Stimulated activated CD8-positive, alpha-beta memory T cell treated with anti-CD3 and anti-CD28 coated beads, Interleukin-12 subunit alpha, Interleukin-12 subunit beta, amount 100 ng/mL, for 24 hours (primary cell): ENCODE results near the gene ZNF616.

ENCODE experiments used
- DNase-seq: peaks from one replicate; pipeline ENCODE4 v3.0.0-alpha.2; 2020; ENCODE audit errors: extremely low read depth

Gene ZNF616

DNA sequence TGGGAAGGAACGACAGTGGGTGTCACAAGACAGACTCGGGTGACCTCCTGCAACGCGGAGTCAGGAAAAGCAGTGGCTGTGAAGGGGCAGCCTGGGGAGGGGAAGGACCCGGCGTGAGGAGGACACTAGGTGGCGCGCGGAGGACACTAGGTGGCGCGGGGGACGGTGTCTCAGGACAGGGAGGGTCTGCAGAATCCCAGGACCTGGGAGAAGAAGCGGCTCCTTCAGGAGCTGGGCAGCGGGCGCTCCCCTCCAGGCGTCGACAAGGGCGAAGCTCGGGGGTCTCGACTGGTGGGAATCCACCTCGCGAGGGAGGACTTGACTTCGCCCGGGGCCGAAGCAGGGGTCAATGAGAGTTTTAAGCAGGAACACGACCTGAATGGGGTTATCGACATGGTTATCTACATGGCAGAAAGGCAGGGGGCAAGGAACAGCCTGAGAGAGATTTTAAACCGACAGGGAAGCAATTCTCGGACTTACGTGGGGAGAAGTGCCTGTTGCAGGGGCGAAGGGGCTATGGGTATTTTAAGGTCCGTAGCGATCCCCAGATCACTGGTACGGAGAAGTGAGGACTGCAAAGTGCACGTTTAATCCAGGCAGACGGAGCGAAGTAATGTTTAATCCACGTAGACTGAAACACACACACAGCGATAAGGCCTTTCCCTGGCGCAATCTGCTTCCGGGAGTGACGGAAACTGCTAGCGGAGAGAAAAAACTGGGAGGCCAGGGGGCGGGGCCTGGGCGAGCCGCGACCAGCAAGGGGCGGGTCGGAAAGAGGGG, at the start of gene ZNF616:
ZNF616 (minus strand) TSS at position 687 of the 780 bp plus-strand sequence. CDS start 9,426 bp downstream, outside the sequence.
- peak; percentile 92 for DNase-seq

DNA sequence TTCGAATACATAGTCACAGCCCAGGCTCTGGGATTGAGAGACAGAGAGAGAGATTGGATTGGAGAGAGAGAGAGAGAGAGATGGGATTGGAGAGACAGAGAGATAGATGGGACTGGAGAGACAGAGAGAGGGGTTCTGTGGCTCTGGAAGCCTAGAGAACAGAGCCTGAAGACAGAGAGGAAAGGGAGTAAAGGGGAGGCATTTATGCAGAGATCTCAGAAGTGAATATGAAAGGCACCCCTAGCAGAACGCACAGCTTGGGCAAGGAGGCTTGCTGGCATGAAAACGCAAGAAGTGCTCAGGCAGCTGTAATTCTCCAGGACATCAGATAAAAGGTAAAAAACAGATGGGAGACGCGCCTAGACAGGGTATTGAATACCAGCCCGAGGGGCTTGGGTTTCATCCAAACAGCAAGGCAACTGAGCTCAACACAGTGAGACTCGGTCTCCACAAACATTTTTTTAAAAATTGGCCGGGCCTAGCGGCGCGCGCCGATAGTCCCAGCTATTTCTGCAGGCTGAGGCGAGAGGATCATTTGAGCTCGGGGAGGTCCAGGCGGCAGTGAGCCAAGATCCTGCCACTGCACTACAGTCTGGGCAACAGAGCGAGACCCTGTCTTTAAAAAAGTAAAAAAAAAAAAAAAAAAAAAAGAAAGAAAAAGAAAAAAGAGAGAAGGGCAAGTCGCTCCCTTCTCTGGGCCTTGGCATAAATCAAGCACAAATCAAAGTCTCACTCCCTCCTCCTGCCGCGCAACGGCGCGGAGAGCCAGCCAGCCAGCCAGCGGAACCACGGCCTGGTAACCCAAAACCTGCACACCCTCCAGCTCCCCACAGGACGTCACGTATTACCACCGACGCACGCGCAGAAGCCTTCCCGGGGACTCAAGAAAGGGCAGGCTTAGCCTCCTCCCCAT, 49.3 kb upstream of the ZNF616 start:
- no peak for DNase-seq

DNA sequence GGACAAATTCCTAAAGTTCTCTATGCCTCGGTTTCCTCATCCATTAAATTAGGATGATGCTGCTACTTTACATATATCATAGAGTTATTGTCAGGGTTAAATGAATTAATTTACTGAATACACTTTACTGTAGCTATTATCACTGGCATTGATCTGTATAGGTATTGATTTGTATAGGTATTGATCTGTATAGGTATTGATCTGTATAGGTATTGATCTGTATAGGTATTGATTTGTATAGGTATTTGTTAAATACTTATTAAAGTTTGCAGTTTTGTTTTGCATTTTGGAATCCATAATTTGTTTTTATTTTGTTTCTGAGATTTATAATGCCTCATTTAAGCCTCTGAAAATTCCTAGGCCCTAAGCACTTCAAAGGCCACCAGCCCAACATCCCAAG, 47.7 kb upstream of the ZNF616 start:
- DNase-seq, result no peak

DNA sequence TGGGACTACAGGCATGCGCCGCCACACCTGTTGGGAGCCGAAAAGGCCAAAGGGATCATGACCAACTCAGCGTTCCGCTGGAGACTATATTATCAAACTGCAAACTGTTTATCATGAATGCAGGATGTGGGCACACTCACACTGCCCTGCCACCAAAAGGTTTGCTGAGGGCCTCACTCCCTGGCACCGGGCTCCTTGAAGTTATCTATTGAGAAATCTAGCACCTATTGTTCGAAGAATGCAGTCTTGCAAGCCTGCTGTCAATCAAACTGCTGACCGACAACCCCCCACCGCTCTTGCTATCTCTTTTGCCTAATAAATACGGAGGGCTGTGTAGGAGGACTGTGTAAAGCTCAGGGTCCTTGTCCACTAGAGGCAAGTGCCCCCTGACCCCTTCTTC, 36.8 kb upstream of the ZNF616 start:
- DNase-seq, result no peak

DNA sequence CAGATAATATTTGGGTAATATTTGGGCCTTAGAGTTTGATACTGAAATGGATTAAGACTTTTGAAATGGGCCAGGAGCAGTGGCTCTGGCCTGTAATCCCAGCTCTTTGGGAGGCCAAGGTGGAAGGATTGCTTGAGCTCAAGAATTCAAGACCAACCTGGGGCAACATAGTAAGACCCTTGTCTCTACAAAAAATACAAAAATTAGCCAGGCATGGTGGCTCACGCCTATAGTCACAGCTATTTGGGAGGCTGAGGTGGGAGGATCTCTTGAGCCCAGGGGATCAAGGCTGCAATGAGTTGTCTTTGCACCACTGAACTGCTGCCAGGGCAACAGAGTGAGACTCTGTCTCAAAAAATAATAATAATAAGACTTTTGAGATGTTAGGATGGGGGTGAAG, 32.6 kb upstream of the ZNF616 start:
- DNase-seq, result no peak

DNA sequence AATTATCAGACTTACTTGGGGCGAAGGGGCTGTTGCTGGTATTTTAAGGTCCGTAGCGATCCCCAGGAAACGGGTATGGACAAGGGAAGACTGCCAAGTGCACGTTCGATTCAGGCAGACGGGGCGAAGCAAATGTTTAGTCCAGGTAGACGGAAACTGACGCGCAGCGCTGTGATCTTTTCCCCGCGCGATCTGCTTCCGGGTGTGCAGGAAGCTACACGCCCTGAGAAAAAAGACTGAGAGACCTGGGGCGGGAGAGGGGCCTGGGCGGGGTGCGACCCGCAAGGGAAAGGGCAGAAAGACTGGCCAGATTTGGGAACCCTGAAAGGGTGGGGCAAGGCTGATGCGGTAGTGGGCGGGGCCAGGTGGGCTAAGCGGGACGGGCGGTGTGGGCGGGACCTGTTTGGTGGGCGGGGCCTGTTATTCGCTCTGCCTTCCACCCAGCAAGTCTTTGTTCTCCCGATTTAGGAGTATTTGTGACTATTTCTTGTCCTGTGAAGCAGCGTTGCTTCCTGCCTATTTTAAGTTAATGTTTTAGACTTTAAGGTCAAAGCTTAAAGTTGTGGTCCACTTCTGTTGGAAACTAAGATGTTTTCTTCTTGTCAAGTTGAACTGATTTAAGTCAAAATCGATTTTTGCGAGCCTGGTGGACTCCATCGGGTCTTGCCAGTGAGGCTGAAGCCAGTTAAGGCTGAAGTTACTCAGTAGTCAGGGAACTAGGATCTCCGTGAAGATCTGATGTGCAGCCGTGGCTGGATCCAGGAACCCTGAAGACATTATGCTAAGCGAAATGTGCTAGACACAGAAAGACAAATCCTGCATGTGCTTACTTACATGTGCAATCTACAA, 31.8 kb upstream of the ZNF616 start, which contains the start of gene ZNF836:
ZNF836 (minus strand) TSS at position 301 of the 849 bp plus-strand sequence. CDS start 3,549 bp downstream, outside the sequence.
- DNase-seq, result peak; percentile 71

DNA sequence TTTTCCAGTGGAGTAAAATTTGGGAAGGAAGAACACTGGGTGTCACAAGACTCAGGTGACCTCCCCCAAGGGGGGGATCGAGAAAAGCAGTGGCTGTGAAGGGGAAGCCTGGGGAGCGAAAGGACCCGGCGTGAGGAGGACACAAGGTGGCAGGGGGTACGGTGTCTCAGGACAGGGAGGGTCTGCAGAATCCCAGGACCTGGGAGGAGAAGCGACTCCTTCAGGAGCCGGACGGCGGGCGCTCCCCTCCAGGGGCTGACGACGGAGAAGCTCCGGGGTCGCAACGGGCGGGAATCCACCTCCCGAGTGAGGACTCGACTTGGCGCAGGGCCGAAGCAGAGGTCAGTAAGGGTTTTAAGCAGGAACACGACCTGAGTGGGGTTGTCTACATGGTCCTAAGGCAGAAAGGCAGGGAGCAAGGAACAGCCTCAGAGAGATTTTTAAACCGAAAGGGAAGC, 31.2 kb upstream of the ZNF616 start:
- no peak for DNase-seq

DNA sequence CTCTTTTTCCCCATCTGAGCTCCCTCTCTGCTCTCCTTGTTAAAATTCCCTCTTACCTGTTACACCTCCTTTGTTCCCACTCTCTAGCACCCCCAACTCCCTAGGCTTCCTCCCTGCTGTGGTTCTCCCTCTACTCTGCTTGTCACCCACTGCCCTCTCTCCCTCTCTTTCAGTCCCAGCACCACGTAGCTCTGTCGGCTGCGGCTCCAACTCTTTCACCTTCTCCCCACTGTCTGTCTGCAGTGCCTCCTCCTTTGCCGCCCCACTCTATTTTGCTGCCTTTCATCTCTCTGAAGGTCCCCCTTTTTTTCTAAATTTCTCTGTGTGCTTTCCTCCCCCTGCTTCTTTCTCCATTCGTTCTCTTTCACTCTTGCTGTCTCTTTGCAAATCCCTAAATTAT, 30.6 kb upstream of the ZNF616 start:
- no peak for DNase-seq

DNA sequence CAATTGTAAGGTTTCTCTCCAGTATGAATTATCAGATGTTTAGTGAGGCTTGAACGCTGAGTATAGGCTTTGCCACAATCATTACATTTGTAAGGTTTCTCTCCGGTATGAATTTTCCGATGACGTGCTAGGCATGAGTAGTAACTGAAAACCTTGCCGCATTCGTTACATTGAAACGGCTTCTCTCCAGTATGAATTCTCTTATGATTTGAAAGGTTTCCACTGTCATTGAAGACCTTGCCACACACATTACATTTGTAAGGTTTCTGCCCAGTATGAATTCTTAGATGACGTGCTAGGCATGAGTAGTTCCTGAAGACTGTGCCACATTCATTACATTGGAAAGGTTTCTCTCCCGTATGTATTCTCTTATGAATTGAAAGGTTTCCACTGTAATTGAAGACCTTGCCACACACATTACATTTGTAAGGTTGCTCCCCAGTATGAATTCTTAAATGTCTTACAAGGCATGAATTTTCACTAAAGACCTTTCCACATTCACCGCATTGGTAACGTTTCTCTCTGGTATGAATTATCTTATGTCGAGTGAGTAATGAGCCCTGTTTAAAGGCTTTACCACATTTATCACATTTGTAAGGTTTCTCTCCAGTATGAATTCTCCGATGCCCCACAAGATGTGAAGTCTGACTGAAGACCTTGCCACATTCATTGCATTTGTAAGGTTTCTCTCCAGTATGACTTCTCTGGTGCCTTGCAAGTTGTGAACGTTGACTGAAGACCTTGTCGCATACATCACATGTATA, 16.0 kb upstream of the ZNF616 start:
- DNase-seq, result no peak

DNA sequence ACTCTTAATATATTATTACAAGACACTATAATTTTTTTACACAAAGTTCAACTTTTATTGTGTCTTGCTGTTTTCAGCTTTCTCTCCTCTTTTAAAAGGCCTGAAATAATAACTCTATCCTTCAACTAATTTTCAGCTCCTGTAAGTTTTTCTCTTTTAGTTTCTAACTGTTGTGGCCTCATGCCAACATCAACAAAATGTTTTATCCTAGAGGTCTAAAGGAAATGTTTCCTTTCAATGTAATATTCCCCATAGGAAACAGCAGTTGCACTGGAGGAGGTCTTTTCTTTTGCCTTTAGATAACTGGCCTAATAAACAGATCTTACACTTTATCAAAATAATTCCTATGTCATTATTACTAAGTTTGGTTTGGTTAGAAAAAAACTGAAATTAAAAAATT, 8.5 kb upstream of the ZNF616 start:
- DNase-seq, result no peak

DNA sequence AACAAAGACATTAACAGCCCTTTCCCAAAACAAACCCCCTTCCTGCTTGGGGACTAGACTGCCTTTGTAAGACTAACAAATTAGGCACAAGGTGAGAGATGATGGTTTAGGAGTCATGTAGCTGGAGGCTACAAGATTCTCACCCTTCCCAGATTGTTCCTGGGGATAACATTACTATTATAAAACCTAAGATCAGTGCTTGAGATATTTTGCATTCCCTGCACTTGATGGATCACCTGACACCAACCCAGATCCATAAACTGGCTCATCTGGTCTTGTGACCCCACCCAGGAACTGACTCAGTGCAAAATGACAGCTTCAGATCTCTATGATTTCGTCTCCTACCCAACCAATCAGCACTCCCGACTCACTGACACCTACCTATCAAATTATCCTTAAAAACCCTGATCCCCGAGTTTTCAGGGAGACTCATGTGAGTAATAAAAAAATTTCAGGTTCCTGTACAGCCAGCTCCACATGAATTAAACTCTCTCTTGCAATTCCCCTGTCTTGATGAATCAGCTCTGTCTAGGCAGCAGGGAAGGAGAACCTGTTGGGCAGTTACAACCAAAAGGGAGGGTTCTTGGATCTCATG, 2.4 kb upstream of the ZNF616 start:
- DNase-seq, result no peak

DNA sequence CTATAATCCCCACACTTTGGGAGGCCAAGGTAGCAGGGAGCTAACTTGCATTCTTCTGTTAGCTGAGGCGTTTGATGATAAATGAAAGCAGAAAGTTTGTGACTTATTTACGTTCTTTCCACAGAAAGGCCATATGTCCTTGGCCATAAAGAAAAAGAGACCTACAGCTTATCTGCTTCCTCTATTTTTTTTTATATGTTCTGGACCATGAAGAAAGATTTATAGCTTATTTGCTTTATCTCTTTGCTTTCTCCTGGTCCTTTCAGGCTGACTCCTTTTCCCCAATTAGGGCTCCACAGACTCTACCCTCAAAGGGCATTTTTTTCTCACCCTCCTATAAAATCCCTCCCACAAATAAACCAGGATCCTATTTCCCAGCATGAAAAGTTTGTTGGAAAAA, 1.5 kb upstream of the ZNF616 start:
- DNase-seq, result no peak

DNA sequence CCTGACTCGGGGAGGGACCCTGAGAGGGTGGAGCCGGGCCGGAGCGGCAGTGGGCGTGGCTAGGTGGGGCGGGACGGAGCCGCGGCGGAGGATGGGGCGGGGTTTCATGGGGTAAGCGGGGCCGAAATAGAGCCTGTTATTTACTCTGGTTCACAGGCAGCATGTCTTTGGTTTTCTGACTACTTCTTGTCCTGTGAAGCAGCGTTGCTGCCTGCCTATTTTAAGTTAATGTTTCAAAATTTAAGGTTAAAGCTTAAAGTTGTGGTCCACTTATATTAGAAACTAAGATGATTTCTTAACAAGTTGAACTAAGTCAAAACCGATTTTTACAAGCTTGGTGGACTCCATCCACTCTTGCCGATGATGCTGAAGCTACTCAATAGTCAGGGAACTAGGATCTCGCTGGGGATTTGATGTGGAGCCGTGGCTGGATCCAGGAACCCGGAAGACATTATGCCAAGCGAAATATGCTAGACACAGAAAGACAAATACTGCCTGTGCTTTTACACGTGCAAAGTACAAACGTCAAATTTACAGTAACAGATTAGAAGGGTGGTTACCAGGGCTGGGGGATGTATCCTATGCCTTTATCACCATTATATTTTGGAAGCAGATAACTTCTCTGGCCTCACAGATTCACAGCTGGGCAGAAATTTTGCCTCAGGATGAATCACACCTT, 433 bp upstream of the ZNF616 start:
- no peak for DNase-seq

DNA sequence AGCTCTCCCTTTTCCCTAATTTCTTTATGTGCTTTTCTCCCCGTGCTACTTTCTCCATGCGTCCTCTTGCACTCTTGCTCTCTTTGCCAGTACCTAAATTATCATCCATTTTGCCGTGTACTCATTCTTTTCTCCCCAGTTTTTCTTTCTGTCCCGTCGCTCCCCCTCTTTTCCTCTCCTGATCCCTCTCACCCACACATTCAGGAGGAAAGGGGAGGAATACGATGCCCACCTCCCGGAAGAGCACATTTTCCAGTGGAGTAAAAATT, 821 bp downstream of the ZNF616 start:
- no peak for DNase-seq

DNA sequence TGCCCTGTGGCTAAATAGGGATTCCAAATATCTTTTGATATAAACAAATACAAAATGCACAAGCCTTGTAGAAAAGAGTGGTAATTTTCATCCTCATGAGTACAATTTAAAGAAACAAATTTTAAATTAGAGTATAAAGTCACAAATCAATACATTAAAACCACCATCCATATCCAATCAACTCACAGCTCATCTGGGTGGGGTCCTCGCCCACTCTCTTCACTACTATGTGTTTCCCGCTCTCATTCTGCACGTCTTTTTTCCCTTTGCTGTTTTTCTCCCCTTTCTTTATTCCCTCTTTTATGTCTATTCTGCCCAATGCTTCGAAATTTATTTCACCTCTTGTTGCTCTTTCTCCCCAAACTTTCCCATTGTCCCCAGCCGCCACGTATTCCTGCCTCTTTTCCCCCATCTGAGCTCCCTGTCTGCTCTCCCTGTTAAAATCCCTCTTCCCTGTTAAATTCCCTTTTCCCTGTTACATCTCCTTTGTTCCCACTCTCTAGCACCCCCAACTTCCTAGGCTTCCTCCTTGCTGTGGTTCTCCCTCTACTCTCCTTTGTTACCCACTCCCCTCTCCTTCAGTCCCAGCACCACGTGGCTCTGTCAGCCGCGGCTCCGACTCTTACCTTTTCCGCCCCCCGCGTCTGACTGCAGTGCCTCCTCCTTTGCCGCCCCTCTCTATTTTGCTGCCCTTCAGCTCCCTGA, 1.3 kb downstream of the ZNF616 start:
- no peak for DNase-seq

DNA sequence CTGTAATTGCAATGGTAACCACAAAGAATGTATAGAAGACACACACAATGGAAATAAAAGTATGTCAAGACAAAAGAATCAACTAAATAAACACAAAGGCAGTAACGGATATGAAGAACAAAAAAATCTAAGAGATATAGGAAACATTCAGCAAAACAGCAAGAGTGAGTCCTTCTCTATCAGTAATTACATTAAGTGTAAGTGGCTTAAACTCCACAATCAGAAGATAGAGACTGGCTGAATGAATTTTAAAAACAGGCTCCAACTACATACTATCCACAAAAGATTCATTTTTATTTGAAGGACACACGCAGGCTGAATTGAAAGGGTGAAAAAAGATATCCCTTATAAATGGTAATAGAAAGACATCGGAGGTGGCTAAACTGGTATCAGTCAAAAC, 19.5 kb downstream of the ZNF616 start:
- DNase-seq, result no peak

DNA sequence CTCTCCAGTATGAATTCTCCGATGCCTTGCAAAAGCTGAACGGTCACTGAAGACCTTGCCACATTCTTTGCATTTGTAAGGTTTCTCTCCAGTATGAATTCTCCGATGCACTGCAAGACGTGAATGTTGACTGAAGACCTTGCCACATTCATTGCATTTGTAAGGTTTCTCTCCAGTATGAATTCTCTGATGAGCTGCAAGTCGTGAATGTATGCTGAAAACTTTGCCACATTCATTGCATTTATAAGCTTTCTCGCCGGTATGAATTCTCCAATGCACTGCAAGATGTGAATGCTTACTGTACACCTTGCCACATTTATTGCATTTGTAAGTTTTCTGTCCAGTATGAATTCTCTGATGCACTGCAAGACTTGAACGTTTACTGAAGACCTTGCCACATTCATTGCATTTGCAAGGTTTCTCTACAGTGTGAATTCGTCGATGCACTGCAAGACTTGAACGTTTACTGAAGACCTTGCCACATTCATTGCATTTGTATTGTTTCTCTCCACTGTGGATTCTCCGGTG, 24.1 kb downstream of the ZNF616 start:
- no peak for DNase-seq

DNA sequence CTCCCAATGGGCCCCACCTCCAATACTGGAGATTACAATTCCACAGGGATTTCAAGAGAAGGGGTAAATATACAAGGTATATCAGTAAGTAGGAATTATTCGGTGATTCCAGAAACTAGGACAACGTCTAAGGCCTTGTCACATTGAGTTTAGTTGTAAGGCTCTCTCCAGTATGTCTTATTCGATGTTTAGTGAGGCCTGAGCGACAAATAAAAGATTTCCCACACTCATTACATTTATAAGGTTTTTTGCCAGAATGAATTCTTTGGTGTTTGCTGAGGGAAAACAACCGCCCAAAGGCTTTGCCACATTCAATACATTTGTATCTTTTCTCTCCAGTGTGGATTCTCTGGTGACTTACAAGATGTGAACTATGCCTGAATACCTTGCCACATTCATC, 25.0 kb downstream of the ZNF616 start:
- no peak for DNase-seq

DNA sequence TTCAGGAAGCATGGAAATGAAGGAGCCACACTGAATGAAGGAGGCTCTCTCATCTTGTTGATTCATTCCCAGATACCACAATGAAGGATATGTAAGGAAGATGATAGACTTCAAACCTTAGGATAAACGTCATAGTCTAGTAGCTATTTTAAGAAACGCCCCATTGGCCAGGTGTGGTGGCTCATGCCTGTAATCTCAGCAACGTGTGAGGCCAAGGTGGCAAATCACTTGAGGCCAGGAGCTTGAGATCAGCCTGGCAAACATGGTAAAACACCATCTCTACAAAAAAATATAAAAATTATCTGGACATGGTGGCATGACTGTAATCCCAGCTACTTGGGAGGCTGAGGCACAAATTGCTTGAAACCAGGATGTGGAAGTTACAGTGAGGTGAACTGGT, 27.1 kb downstream of the ZNF616 start:
- no peak for DNase-seq
